AG04449 (cell line): ENCODE data around the gene SLC22A14.
A peak's percentile ranks its signal among the peaks of the same experiment; 100 is the strongest.

Experiments used
- CTCF ChIA-PET: fragments of 350-600 bp; formaldehyde crosslinking; extraction: SDS; loops from one replicate; lab custom pipeline; 2021; ENCODE audit warnings: antibody characterized with exemption; lab: Yijun Ruan, JAX
- POLR2A ChIA-PET: fragments of 400-600, 350-600 bp; formaldehyde crosslinking; extraction: SDS; loops from one replicate; lab custom pipeline; 2020; ENCODE audit warnings: antibody characterized with exemption, inconsistent platforms; lab: Yijun Ruan, JAX
- DNase-seq: peaks from one replicate; pipeline ENCODE4 v3.0.0-alpha.2; 2010; ENCODE audit warnings: low read depth, low spot score
- H3K4me3 ChIP-seq: 2 replicates; pipeline ENCODE4 v1.5.1; 2011; ENCODE audit warnings: low read depth, mild to moderate bottlenecking, control low read depth, low read length
- CTCF ChIP-seq: IDR thresholded peaks from one replicate; pipeline ENCODE4 v1.5.1; 2011; ENCODE audit warnings: mild to moderate bottlenecking, moderate library complexity, low read length, control low read depth, inconsistent platforms; ENCODE audit not compliant: insufficient read depth; ENCODE audit errors: missing control alignments

SLC22A14 gene

DNA sequence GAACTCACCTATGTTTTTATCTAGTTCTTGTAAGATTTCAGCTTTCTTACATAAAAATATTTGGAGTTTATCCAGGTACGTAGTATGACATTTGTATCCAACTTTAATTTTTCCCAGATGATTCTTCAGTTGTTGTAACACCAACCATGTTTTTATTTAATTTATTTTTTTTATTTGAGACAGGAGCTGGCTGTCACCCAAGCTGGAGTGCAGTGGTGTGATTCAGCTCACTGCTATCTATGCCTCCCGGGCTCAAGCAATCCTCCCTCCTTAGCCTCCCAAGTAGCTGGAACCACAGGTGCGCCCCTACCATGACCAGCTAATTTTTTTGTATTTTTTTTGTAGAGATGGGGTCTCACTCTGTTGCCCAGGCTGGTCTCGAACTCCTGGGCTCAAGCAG lies 71.1 kb downstream of the SLC22A14 start:
- ChIA-PET POLR2A (no interaction called here), CTCF (interaction anchor here (0.9 to 1.1 kb wide), 2 partner anchors 9 to 127 kb away, joined by 3 read pairs; no protein-coding TSS in a partner anchor)
- no peak overlapping the region for H3K4me3 ChIP-seq
- TF ChIP-seq CTCF, result no peak
- no peak for DNase-seq

- CTCF ChIA-PET, result interaction anchor here (1.0 to 2.0 kb wide), 5 partner anchors 9 to 166 kb away, joined by 3 to 14 read pairs (median 3); partner anchors contain the start of gene XYLB
- POLR2A ChIA-PET, result no interaction called here
- TF ChIP-seq CTCF, result no peak
- DNase-seq, result peak; percentile 26
- no peak overlapping the region for H3K4me3 ChIP-seq
These were observed 72.7 kb downstream of the SLC22A14 start for GRCh38 chr3:38354588-38355330.

DNA sequence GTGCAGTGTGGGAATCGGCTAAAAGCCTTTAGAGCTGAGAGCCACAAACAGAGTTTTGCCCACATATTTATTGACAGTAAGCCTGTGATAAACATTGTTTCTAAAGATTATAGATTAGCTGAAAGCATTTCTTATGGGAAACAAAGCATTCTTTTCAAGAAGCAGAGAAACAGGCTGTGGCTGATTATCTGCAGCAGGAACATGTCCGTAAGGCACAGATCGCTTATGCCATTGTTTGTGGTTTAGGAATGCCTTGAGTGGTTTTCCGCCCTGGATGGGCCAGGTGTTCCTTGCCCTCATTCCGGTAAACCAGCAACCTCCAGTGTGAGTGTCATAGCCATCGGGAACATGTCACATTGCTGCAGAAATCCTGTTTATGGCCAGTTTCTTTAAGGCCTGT lies 76.9 kb downstream of the SLC22A14 start:
- ChIA-PET POLR2A (no interaction called here), CTCF (interaction anchor here (1.2 to 2.6 kb wide), 3 partner anchors 13 to 121 kb away, joined by 3 to 14 read pairs (median 6); partner anchors contain the start of gene XYLB)
- no peak overlapping the region for H3K4me3 ChIP-seq
- TF ChIP-seq CTCF, result no peak
- no peak for DNase-seq

DNA sequence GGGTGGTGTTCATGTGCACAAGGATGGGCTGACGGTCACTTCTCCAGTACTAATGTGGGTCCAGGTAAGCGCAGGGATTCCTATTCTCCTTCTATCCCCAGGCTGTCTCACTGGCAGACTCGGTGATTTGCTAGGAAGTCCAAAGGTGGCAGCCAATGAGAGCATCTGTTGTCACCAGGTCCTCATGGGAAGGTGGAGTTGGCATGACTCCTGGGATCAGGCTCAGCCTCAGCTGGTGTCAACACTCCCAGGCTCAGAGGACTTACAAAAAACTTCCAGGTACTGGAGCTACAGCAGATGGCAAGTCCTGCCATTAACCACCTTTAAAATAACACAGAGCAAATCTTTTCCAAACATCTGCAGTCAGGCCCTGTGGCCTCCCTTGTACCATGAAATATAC lies 78.3 kb downstream of the SLC22A14 start:
- H3K4me3 ChIP-seq, result no peak overlapping the region
- ChIA-PET POLR2A (no interaction called here), CTCF (interaction anchor here (2.3 to 2.6 kb wide), 2 partner anchors 14 kb away, joined by 12 to 14 read pairs; partner anchors contain the start of gene XYLB)
- no peak for DNase-seq
- no peak for TF ChIP-seq CTCF

- DNase-seq, result no peak
- TF ChIP-seq CTCF, result no peak
- ChIA-PET POLR2A (no interaction called here), CTCF (interaction anchor here (2.3 kb wide), 1 partner anchor 15 kb away, joined by 12 read pairs; the partner anchor contains the start of gene XYLB)
- no peak overlapping the region for H3K4me3 ChIP-seq
These were observed 79.4 kb downstream of the SLC22A14 start for GRCh38 chr3:38361496-38361895.

DNA sequence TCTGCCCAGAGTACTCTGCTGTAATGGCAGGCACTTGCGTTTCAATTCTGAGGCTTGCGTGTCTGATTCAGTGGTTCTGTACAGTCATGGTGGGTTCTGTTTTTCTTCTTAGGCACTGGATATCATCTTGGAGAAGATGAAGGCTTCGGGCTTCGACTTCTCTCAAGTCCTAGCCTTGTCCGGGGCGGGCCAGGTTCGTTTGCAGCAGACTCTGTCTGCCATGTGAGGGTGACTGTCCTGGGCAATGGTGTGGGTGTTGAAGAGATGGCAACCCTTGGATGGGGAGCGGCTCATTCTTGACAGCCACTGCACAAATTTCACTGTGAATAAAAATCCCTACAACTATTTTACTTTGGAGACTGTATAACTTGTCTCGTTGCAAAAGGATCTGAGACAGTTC lies 80.7 kb downstream of the SLC22A14 start:
- POLR2A ChIA-PET, result no interaction called here

More for the DNA sequence above, 80.7 kb downstream of the SLC22A14 start:
- DNase-seq, result no peak
- H3K4me3 ChIP-seq, result no peak overlapping the region
- no peak for TF ChIP-seq CTCF
- CTCF ChIA-PET, result interaction anchor here (2.3 kb wide), 1 partner anchor 16 kb away, joined by 12 read pairs; the partner anchor contains the start of gene XYLB
